GM23338 (cell line): ENCODE data around the gene KCNAB2. TPM values are rescaled to one million over a fixed set of nuclear protein-coding genes. Genes with fewer than 3 reads are reported as not detected.

Experiments used
- ATAC-seq: fragments of 200-7000 bp; cut with Tn5 transposase; 3 replicates; pipeline ENCODE4 v1.9.1; 2020
- DNase-seq: peaks from one replicate; pipeline ENCODE4 v3.0.0-alpha.2; 2015; ENCODE audit warnings: low spot score
- H2AFZ ChIP-seq: fragments of 200-600 bp; sonication (generic); 2 replicates; pipeline ENCODE4 v1.8.0; 2016; ENCODE audit warnings: antibody characterized with exemption, mild to moderate bottlenecking, moderate library complexity
- H3F3A ChIP-seq: fragments of 200-600 bp; sonication (generic); replicated peaks from 2 replicates; pipeline ENCODE4 v1.8.0; 2017; ENCODE audit warnings: antibody characterized with exemption, mixed run types, low read depth
- H3K27ac ChIP-seq: fragments of 200-600 bp; sonication (generic); 2 replicates; pipeline ENCODE4 v1.6.1; 2016; ENCODE audit warnings: low read depth
- H3K27me3 ChIP-seq: fragments of 200-600 bp; sonication (generic); 2 replicates; pipeline ENCODE4 v1.8.0; 2016; ENCODE audit warnings: mild to moderate bottlenecking, mixed run types, moderate library complexity; ENCODE audit not compliant: insufficient read depth
- H3K36me3 ChIP-seq: fragments of 200-600 bp; sonication (generic); 2 replicates; pipeline ENCODE4 v1.8.0; 2016; ENCODE audit warnings: mild to moderate bottlenecking; ENCODE audit not compliant: insufficient read depth
- H3K4me1 ChIP-seq: fragments of 200-600 bp; sonication (generic); 2 replicates; pipeline ENCODE4 v1.8.0; 2016; ENCODE audit warnings: mild to moderate bottlenecking, moderate library complexity; ENCODE audit not compliant: insufficient read depth
- H3K4me2 ChIP-seq: fragments of 200-600 bp; sonication (generic); 2 replicates; pipeline ENCODE4 v1.7.1; 2017; ENCODE audit warnings: mixed run types
- H3K4me3 ChIP-seq: fragments of 200-600 bp; sonication (generic); 2 replicates; pipeline ENCODE4 v1.6.1; 2016; ENCODE audit warnings: mixed run types
- H3K79me2 ChIP-seq: fragments of 200-600 bp; sonication (generic); replicated peaks from 2 replicates; pipeline ENCODE4 v1.8.0; 2017; ENCODE audit warnings: mild to moderate bottlenecking; ENCODE audit not compliant: insufficient read depth
- H3K9me2 ChIP-seq: fragments of 200-600 bp; sonication (generic); 2 replicates; pipeline ENCODE4 v1.8.0; 2017; ENCODE audit not compliant: insufficient read depth
- H4K20me1 ChIP-seq: fragments of 200-600 bp; sonication (generic); replicated peaks from 2 replicates; pipeline ENCODE4 v1.8.0; 2017; ENCODE audit warnings: mild to moderate bottlenecking; ENCODE audit not compliant: insufficient read depth
- H3K27ac Mint-ChIP-seq: 2 replicates; pipeline ENCODE4 v1.8.0; 2020; ENCODE audit warnings: inconsistent platforms, mild to moderate bottlenecking, moderate library complexity, mixed read lengths
- H3K27me3 Mint-ChIP-seq: 3 replicates; pipeline ENCODE4 v1.8.0; 2022; ENCODE audit warnings: low read depth, mild to moderate bottlenecking, moderate library complexity, mixed read lengths, inconsistent platforms; ENCODE audit not compliant: insufficient read depth, poor library complexity
- H3K36me3 Mint-ChIP-seq: 3 replicates; pipeline ENCODE4 v1.8.0; 2021; ENCODE audit warnings: low read depth, mild to moderate bottlenecking, inconsistent platforms, moderate library complexity, mixed read lengths
- H3K4me1 Mint-ChIP-seq: 3 replicates; pipeline ENCODE4 v1.8.0; 2020; ENCODE audit warnings: mild to moderate bottlenecking, inconsistent platforms, mixed read lengths
- H3K4me3 Mint-ChIP-seq: 3 replicates; pipeline ENCODE4 v1.8.0; 2021; ENCODE audit warnings: moderate library complexity, mild to moderate bottlenecking, inconsistent platforms, mixed read lengths
- H3K9me3 Mint-ChIP-seq: 3 replicates; pipeline ENCODE4 v1.8.0; 2020; ENCODE audit warnings: moderate library complexity, mild to moderate bottlenecking, inconsistent platforms, mixed read lengths
- CREB1 ChIP-seq: fragments of 250-450 bp; sonication (Bioruptor Pico); IDR thresholded peaks from 2 replicates; pipeline ENCODE4 v1.5.0; 2020; ENCODE audit warnings: low read depth, mild to moderate bottlenecking, moderate library complexity
- EZH2 ChIP-seq: fragments of 200-600 bp; sonication (generic); IDR thresholded peaks from one replicate; pipeline ENCODE4 v1.8.0; 2017; ENCODE audit warnings: antibody characterized with exemption, mild to moderate bottlenecking, low read depth; ENCODE audit not compliant: unreplicated experiment
- EZH2phosphoT487 ChIP-seq: fragments of 200-600 bp; sonication (generic); IDR thresholded peaks from one replicate; pipeline ENCODE4 v1.8.1; 2018; ENCODE audit warnings: antibody characterized with exemption; ENCODE audit not compliant: unreplicated experiment
- JUNB ChIP-seq: IDR thresholded peaks from one replicate; pipeline ENCODE4 v1.6.1; 2016; ENCODE audit warnings: antibody characterized with exemption; ENCODE audit not compliant: unreplicated experiment
- NANOG ChIP-seq: IDR thresholded peaks from 2 replicates; pipeline ENCODE4 v1.6.1; 2016; ENCODE audit warnings: antibody characterized with exemption, borderline replicate concordance
- POLR2AphosphoS5 ChIP-seq: IDR thresholded peaks from 2 replicates; pipeline ENCODE4 v1.6.1; 2016; ENCODE audit warnings: antibody characterized with exemption, low read depth
- REST ChIP-seq: IDR thresholded peaks from one replicate; pipeline ENCODE4 v1.6.1; 2018; ENCODE audit warnings: antibody characterized with exemption; ENCODE audit not compliant: unreplicated experiment
- STAT1 ChIP-seq: IDR thresholded peaks from one replicate; pipeline ENCODE4 v1.6.1; 2016; ENCODE audit warnings: antibody characterized with exemption; ENCODE audit not compliant: unreplicated experiment
- ZNF114 ChIP-seq: fragments of 250-450 bp; sonication (Bioruptor Pico); IDR thresholded peaks from 2 replicates; pipeline ENCODE4 v1.5.0; 2020; ENCODE audit warnings: mild to moderate bottlenecking, moderate library complexity
- ZNF331 ChIP-seq: fragments of 250-450 bp; sonication (Bioruptor Pico); IDR thresholded peaks from 2 replicates; pipeline ENCODE4 v1.5.0; 2020; ENCODE audit warnings: low read depth, mild to moderate bottlenecking, moderate library complexity
- polyA plus RNA-seq: library from polyadenylated mRNA; unstranded; fragments of >200 nt; fragmentation: Nextera tagmentation; extraction: Ambion mirVana; gene quantifications from 2 replicates; pipeline ENCODE4 v1.2.1, GENCODE V29; 2016
- total RNA-seq: library from RNA; depleted of rRNA; stranded (reverse); fragments of >200 nt; shearing (Covaris generic); gene quantifications from 2 replicates; pipeline ENCODE4 v1.2.3, GENCODE V29; 2014
- TF ChIP-seq, protein P1 (sequence below), 2 experiments: fragments of 200-600 bp in 1 of 2; sonication (generic) in 1 of 2; conservative IDR thresholded peaks; 2 replicates each; pipeline versions ENCODE4 v1.5.1 to v1.6.1; 2016 to 2017; ENCODE audit warnings: antibody characterized with exemption in 2 of 2, low read depth in 2 of 2, mild to moderate bottlenecking in 2 of 2, moderate library complexity in 1 of 2
- TF ChIP-seq, protein P2 (sequence below): IDR thresholded peaks from 2 replicates; pipeline ENCODE4 v1.6.1; 2016; ENCODE audit warnings: antibody characterized with exemption

The KCNAB2 gene
- total and polyA plus RNA-seq, 2 experiments from 2014 or later, result 3.0 to 3.7 TPM

GRCh38 chr1:6112690-6113005, 67.0 kb downstream of the KCNAB2 start:
- H3K79me2 ChIP-seq, result no peaks in the 10 kb centered on the region
- no peaks in the 10 kb centered on the region for H3K9me2 ChIP-seq
- Mint-ChIP-seq H3K4me1 (no peaks in the 10 kb centered on the region), H3K27ac (no peak overlapping the region), H3K36me3 (no peaks in the 10 kb centered on the region), H3K9me3 (peaks cover 6% of the 10 kb centered on the region; the same call in 1 of the 3 replicates), H3K27me3 (peaks cover 8% of the 10 kb centered on the region), H3K4me3 (no peak overlapping the region)
- no peak overlapping the region for H3K4me3 ChIP-seq
- H3F3A ChIP-seq, result no peaks in the 10 kb centered on the region
- no peaks in the 10 kb centered on the region for H3K4me1 ChIP-seq
- DNase-seq (no peak), ATAC-seq (no peak)
- H3K36me3 ChIP-seq, result no peaks in the 10 kb centered on the region
- H3K27ac ChIP-seq, result no peak overlapping the region
- no peaks in the 10 kb centered on the region for H3K27me3 ChIP-seq
- TF ChIP-seq JUNB, result no peak
- TF ChIP-seq, protein P1, sequence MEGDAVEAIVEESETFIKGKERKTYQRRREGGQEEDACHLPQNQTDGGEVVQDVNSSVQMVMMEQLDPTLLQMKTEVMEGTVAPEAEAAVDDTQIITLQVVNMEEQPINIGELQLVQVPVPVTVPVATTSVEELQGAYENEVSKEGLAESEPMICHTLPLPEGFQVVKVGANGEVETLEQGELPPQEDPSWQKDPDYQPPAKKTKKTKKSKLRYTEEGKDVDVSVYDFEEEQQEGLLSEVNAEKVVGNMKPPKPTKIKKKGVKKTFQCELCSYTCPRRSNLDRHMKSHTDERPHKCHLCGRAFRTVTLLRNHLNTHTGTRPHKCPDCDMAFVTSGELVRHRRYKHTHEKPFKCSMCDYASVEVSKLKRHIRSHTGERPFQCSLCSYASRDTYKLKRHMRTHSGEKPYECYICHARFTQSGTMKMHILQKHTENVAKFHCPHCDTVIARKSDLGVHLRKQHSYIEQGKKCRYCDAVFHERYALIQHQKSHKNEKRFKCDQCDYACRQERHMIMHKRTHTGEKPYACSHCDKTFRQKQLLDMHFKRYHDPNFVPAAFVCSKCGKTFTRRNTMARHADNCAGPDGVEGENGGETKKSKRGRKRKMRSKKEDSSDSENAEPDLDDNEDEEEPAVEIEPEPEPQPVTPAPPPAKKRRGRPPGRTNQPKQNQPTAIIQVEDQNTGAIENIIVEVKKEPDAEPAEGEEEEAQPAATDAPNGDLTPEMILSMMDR (conservative IDR thresholded peaks at IDR 0.05; ENCODE audit: low read depth in 2 of 2), result no peak
- TF ChIP-seq ZNF114 (CRISPR knock-in tag), result no peak
- TF ChIP-seq REST, result no peak
- TF ChIP-seq, protein P2, sequence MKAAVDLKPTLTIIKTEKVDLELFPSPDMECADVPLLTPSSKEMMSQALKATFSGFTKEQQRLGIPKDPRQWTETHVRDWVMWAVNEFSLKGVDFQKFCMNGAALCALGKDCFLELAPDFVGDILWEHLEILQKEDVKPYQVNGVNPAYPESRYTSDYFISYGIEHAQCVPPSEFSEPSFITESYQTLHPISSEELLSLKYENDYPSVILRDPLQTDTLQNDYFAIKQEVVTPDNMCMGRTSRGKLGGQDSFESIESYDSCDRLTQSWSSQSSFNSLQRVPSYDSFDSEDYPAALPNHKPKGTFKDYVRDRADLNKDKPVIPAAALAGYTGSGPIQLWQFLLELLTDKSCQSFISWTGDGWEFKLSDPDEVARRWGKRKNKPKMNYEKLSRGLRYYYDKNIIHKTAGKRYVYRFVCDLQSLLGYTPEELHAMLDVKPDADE, result no peak
- no peak for TF ChIP-seq POLR2AphosphoS5
- no peak for TF ChIP-seq ZNF331 (CRISPR knock-in tag)
- TF ChIP-seq CREB1 (CRISPR knock-in tag), result no peak
- TF ChIP-seq EZH2phosphoT487, result no peak
- no peak for TF ChIP-seq NANOG
- no peak overlapping the region for H3K4me2 ChIP-seq
- no peaks in the 10 kb centered on the region for H4K20me1 ChIP-seq
- H2AFZ ChIP-seq, result no peak overlapping the region

DNA sequence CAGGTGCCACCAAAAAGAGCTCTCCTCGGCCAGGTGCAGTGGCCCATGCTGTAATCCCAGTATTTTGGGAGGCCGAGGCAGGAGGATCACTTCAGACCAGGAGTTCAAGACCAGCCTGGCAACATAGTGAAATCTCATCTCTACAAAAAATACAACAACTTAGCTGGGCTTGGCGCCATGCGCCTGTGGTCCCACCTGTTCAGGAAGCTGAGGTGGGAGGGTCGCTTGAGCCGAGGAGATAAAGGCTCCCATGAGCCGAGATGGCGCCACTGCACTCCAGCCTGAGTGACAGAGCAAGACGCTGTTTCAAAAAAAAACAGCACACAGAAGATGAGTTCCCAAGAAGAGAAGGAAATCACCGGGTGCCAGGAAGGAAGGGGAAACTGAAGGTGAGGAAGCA, 67.4 kb downstream of the KCNAB2 start:
- TF ChIP-seq NANOG (no peak), JUNB (no peak), STAT1 (no peak), EZH2 (no peak), EZH2phosphoT487 (no peak), REST (no peak), ZNF114 (CRISPR knock-in tag) (no peak), CREB1 (CRISPR knock-in tag) (no peak)
- TF ChIP-seq, protein P2, result no peak
- Histone ChIP-seq H3F3A (no peaks in the 10 kb centered on the region), H2AFZ (no peak overlapping the region), H3K4me3 (no peak overlapping the region), H3K4me1 (no peaks in the 10 kb centered on the region), H3K27ac (no peak overlapping the region), H3K4me2 (no peak overlapping the region), H3K36me3 (no peaks in the 10 kb centered on the region), H3K9me2 (no peaks in the 10 kb centered on the region), H4K20me1 (no peaks in the 10 kb centered on the region), H3K27me3 (no peaks in the 10 kb centered on the region), H3K79me2 (no peaks in the 10 kb centered on the region)
- no peak for DNase-seq
- no peak overlapping the region for H3K4me3 Mint-ChIP-seq
- H3K4me1 Mint-ChIP-seq, result no peaks in the 10 kb centered on the region
- H3K9me3 Mint-ChIP-seq, result peaks cover 6% of the 10 kb centered on the region; the same call in 1 of the 3 replicates
- H3K27me3 Mint-ChIP-seq, result peaks cover 4% of the 10 kb centered on the region
- no peak overlapping the region for H3K27ac Mint-ChIP-seq
- ATAC-seq, result no peak
- H3K36me3 Mint-ChIP-seq, result no peaks in the 10 kb centered on the region
